HL-60/S4 (cell line): ENCODE results near the gene CPNE4.
"Not testable (repeated sequence)": the region's sequence is repeated elsewhere in the genome, so short reads cannot be mapped to it uniquely, and the experiment has no call there.

Source experiments
- in situ Hi-C: fragments of 300-500 bp; cut with MboI; formaldehyde crosslinking; loops from 2 replicates; pipeline ENCODE4 v1.14.3; 2022; ENCODE audit warnings: low sequenced_read_pairs

CPNE4 gene

GRCh38 chr3:131505421-131505820, 529.4 kb downstream of the CPNE4 start:
- in situ Hi-C loops = no loop called here

GRCh38 chr3:131503320-131503635, 531.5 kb downstream of the CPNE4 start:
- in situ Hi-C loops = no loop called here

- in situ Hi-C loops = no loop called here
Observed at GRCh38 chr3:131502530-131503319, 532.1 kb downstream of the CPNE4 start, which contains the start of gene MRPL3. Gene MRPL3, minus strand, starts transcription at chr3:131502971. Its CDS starts 150 bp downstream, at chr3:131502821.

GRCh38 chr3:131501949-131502348, 532.9 kb downstream of the CPNE4 start:
- in situ Hi-C loops = no loop called here

GRCh38 chr3:131494706-131495105, 540.1 kb downstream of the CPNE4 start:
- in situ Hi-C loops = no loop called here

- in situ Hi-C loops = no loop called here
Observed at GRCh38 chr3:131491775-131492174, 543.0 kb downstream of the CPNE4 start.

GRCh38 chr3:131491084-131491483, 543.7 kb downstream of the CPNE4 start:
- in situ Hi-C loops = no loop called here

- in situ Hi-C loops = not testable (repeated sequence)
Observed at GRCh38 chr3:131486545-131486944, 548.3 kb downstream of the CPNE4 start.

- in situ Hi-C loops = no loop called here
Observed at GRCh38 chr3:131485119-131485518, 549.7 kb downstream of the CPNE4 start.

GRCh38 chr3:131484496-131485111, 550.2 kb downstream of the CPNE4 start:
- in situ Hi-C loops = no loop called here
